ENCODE measurements around the gene TRPT1.

DNA sequence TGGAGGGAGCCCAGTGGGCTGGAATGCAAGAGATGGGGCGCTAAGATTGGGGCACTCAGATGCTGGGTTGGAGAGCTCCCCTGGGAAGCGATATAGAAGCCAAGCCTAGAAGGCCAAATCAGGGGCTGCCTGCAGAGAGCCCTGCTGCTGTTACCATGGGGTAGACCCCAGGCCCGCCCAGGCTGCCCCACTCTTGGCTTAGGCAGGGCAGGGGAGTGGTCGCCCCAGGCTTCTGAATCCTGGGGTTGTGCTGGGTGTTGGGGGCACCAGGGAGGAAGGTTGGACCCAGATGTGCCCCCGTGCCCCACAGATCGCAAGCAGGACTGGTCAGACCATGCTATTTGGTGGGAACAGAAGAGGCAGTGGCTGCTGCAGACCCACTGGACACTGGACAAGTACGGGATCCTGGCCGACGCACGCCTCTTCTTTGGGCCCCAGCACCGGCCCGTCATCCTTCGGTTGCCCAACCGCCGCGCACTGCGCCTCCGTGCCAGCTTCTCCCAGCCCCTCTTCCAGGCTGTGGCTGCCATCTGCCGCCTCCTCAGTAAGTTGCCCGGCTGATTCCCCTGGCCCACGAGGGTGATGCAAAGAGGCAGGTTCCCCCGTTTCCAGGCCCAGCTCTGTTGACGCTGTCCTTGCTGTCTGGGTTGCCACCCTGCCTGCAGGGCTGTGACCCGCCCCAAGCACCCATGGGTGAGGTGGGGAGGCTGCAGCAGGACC is 15.5 kb downstream of the TRPT1 start:
- no peak for TF ChIP-seq EZH2phosphoT487 (IDR thresholded peaks at IDR 0.05; ENCODE audit: borderline replicate concordance, low read length)
- TF ChIP-seq, protein P1, sequence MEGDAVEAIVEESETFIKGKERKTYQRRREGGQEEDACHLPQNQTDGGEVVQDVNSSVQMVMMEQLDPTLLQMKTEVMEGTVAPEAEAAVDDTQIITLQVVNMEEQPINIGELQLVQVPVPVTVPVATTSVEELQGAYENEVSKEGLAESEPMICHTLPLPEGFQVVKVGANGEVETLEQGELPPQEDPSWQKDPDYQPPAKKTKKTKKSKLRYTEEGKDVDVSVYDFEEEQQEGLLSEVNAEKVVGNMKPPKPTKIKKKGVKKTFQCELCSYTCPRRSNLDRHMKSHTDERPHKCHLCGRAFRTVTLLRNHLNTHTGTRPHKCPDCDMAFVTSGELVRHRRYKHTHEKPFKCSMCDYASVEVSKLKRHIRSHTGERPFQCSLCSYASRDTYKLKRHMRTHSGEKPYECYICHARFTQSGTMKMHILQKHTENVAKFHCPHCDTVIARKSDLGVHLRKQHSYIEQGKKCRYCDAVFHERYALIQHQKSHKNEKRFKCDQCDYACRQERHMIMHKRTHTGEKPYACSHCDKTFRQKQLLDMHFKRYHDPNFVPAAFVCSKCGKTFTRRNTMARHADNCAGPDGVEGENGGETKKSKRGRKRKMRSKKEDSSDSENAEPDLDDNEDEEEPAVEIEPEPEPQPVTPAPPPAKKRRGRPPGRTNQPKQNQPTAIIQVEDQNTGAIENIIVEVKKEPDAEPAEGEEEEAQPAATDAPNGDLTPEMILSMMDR (IDR thresholded peaks at IDR 0.05; ENCODE audit: low read depth, low read length, poor library complexity, severe bottlenecking), result no peak
